Fibroblast of lung (primary cell): ENCODE measurements around the gene SLC38A10. TPM values are rescaled to one million over a fixed set of nuclear protein-coding genes. Genes with fewer than 3 reads are reported as not detected.

Source experiments
- DNase-seq, 2 donors: peaks; one replicate each; pipeline versions ENCODE4 v3.0.0 to v3.0.0-alpha.2; 2010; ENCODE audit warnings: low read depth in 2 of 2
- H2AFZ ChIP-seq: 2 replicates; pipeline ENCODE4 v1.5.1; 2012; ENCODE audit warnings: low read length, control low read depth, inconsistent platforms
- H3K27ac ChIP-seq: 2 replicates; pipeline ENCODE4 v1.5.1; 2011; ENCODE audit warnings: low read length, control low read depth; ENCODE audit not compliant: insufficient read depth
- H3K27me3 ChIP-seq: 2 replicates; pipeline ENCODE4 v1.5.1; 2011; ENCODE audit warnings: mild to moderate bottlenecking, low read length; ENCODE audit not compliant: control insufficient read depth, insufficient read depth
- H3K36me3 ChIP-seq: 2 replicates; pipeline ENCODE4 v1.5.1; 2011; ENCODE audit warnings: low read length; ENCODE audit not compliant: control insufficient read depth, insufficient read depth
- H3K4me1 ChIP-seq: 2 replicates; pipeline ENCODE4 v1.5.1; 2011; ENCODE audit warnings: low read length; ENCODE audit not compliant: control insufficient read depth, insufficient read depth; ENCODE audit errors: extremely low read depth
- H3K4me2 ChIP-seq: 2 replicates; pipeline ENCODE4 v1.5.1; 2011; ENCODE audit warnings: low read length, control low read depth; ENCODE audit not compliant: insufficient read depth; ENCODE audit errors: extremely low read depth
- H3K4me3 ChIP-seq, 4 experiments: fragments of 200-600 bp in 1 of 4; sonication (generic) in 1 of 4; replicated peaks in 1 of 4; 2 replicates each; pipeline ENCODE4 v1.5.1; 2011 to 2016; ENCODE audit warnings: low read length in 4 of 4, low read depth in 3 of 4, mild to moderate bottlenecking in 3 of 4, control low read depth in 2 of 4, inconsistent platforms in 1 of 4, mixed read lengths in 1 of 4; ENCODE audit not compliant: insufficient read depth in 1 of 4; ENCODE audit errors: control extremely low read depth in 1 of 4
- H3K79me2 ChIP-seq: 2 replicates; pipeline ENCODE4 v1.5.1; 2012; ENCODE audit warnings: mild to moderate bottlenecking, low read length, inconsistent platforms; ENCODE audit not compliant: control insufficient read depth, insufficient read depth
- H3K9ac ChIP-seq: 2 replicates; pipeline ENCODE4 v1.5.1; 2011; ENCODE audit warnings: mild to moderate bottlenecking, low read length, control low read depth; ENCODE audit not compliant: insufficient read depth
- H3K9me3 ChIP-seq: 2 replicates; pipeline ENCODE4 v1.5.1; 2012; ENCODE audit warnings: low read depth, low read length; ENCODE audit not compliant: control insufficient read depth, insufficient read depth
- H4K20me1 ChIP-seq: 2 replicates; pipeline ENCODE4 v1.5.1; 2011; ENCODE audit warnings: low read length; ENCODE audit not compliant: control insufficient read depth, insufficient read depth; ENCODE audit errors: extremely low read depth
- EZH2 ChIP-seq: IDR thresholded peaks from 2 replicates; pipeline ENCODE4 v1.5.1; 2012; ENCODE audit warnings: low read length, control low read depth, mild to moderate bottlenecking; ENCODE audit errors: missing control alignments
- polyA plus RNA-seq, 2 donors: library from polyadenylated mRNA; depleted of rRNA in 1 of 2; stranded (reverse) in 1 of 2; unstranded in 1 of 2; fragments of >200 nt; gene quantifications; 2 replicates each; pipeline ENCODE4 v1.2.1, GENCODE V29; 2011 to 2012; ENCODE audit warnings: missing spikeins in 1 of 2
- total RNA-seq: library from RNA; depleted of rRNA; stranded (reverse); fragments of >200 nt; gene quantifications from 2 replicates; pipeline ENCODE4 v1.2.1, GENCODE V29; 2014
- TF ChIP-seq, protein P1 (sequence below), 2 donors: IDR thresholded peaks in 1 of 2; conservative IDR thresholded peaks in 1 of 2; 1 replicate in 1 of 2; 2 replicates in 1 of 2; pipeline ENCODE4 v1.5.1; 2011 to 2012; ENCODE audit warnings: low read length in 2 of 2, control low read depth in 1 of 2, inconsistent platforms in 1 of 2, low read depth in 1 of 2, mild to moderate bottlenecking in 1 of 2

The SLC38A10 gene
- total and polyA plus RNA-seq, 2 donors (not counting 1 experiment from before 2014, with no cell fraction given) = 23.6 to 53.2 TPM

- Histone ChIP-seq H3K36me3 (peaks cover 13% of the 10 kb centered on the region), H3K9me3 (no peaks in the 10 kb centered on the region), H3K4me1 (no peaks in the 10 kb centered on the region), H3K27ac (no peak overlapping the region), H2AFZ (no peak overlapping the region), H3K27me3 (no peaks in the 10 kb centered on the region), H3K79me2 (no peaks in the 10 kb centered on the region), H3K4me3 (no peak overlapping the region), H4K20me1 (no peaks in the 10 kb centered on the region), H3K9ac (no peak overlapping the region), H3K4me2 (no peak overlapping the region)
- TF ChIP-seq, protein P1, sequence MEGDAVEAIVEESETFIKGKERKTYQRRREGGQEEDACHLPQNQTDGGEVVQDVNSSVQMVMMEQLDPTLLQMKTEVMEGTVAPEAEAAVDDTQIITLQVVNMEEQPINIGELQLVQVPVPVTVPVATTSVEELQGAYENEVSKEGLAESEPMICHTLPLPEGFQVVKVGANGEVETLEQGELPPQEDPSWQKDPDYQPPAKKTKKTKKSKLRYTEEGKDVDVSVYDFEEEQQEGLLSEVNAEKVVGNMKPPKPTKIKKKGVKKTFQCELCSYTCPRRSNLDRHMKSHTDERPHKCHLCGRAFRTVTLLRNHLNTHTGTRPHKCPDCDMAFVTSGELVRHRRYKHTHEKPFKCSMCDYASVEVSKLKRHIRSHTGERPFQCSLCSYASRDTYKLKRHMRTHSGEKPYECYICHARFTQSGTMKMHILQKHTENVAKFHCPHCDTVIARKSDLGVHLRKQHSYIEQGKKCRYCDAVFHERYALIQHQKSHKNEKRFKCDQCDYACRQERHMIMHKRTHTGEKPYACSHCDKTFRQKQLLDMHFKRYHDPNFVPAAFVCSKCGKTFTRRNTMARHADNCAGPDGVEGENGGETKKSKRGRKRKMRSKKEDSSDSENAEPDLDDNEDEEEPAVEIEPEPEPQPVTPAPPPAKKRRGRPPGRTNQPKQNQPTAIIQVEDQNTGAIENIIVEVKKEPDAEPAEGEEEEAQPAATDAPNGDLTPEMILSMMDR (conservative IDR thresholded peaks at IDR 0.05 in 1 of 2, IDR thresholded peaks at IDR 0.05 in 1 of 2; ENCODE audit: low read depth in 1 of 2, low read length in 2 of 2) = no peak
- no peak for TF ChIP-seq EZH2
- no peak for DNase-seq
Observed at GRCh38 chr17:81271226-81271625, 23.9 kb downstream of the SLC38A10 start.

- Histone ChIP-seq H3K4me2 (no peak overlapping the region), H3K36me3 (peaks cover 13% of the 10 kb centered on the region), H3K9ac (no peak overlapping the region), H2AFZ (no peak overlapping the region), H4K20me1 (no peaks in the 10 kb centered on the region), H3K9me3 (no peaks in the 10 kb centered on the region), H3K27ac (no peak overlapping the region), H3K79me2 (no peaks in the 10 kb centered on the region), H3K4me3 (no peak overlapping the region), H3K27me3 (no peaks in the 10 kb centered on the region), H3K4me1 (no peaks in the 10 kb centered on the region)
- TF ChIP-seq EZH2 = no peak
- TF ChIP-seq, protein P1 (conservative IDR thresholded peaks at IDR 0.05 in 1 of 2, IDR thresholded peaks at IDR 0.05 in 1 of 2; ENCODE audit: low read depth in 1 of 2, low read length in 2 of 2) = no peak
- no peak for DNase-seq
Observed at GRCh38 chr17:81270279-81270678, 24.8 kb downstream of the SLC38A10 start.

DNA sequence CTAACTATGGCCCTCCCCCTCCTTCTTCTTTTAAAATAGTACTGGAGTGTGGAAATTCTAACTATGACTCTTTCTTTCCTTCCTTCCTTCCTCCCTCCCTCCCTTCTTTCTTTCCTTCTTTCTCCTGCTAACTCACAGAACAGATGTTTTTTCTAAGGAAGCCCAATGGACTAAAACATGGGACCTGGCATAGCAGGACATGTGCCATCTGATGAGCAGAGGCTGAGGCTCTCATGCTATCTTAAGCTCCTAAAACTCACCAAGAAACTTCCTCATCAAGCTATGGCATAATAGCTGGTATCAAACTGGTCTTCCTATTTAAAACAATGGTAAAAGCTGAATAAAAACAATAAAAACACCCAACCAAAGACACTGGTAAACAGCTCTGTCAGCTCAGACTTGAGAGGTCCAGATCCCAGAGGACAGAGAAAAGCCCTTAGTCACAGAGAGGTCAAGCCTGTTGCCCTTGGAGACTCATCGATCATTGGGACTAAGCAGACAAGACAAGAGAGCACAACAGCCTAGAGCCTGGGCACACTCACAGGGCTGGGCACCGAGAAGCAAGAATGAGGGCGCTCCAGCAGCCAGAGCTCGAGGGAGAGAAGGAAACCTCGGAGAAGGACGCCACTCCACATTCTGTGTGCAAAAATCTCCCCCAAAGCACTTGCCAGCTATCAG lies 27.6 kb downstream of the SLC38A10 start:
- Histone ChIP-seq H3K4me2 (no peak overlapping the region), H3K4me3 (no peak overlapping the region), H3K27me3 (no peaks in the 10 kb centered on the region), H3K27ac (no peak overlapping the region), H3K9me3 (no peaks in the 10 kb centered on the region), H3K9ac (no peak overlapping the region), H3K36me3 (peaks cover 14% of the 10 kb centered on the region), H4K20me1 (no peaks in the 10 kb centered on the region), H3K79me2 (no peaks in the 10 kb centered on the region), H2AFZ (no peak overlapping the region), H3K4me1 (no peaks in the 10 kb centered on the region)
- TF ChIP-seq EZH2 = no peak
- TF ChIP-seq, protein P1 (conservative IDR thresholded peaks at IDR 0.05 in 1 of 2, IDR thresholded peaks at IDR 0.05 in 1 of 2; ENCODE audit: low read depth in 1 of 2, low read length in 2 of 2) = no peak
- DNase-seq = no peak
